ENCODE measurements around the gene NTM. TPM values are rescaled to one million over a fixed set of nuclear protein-coding genes. Genes with fewer than 3 reads are reported as not detected.
"Not testable (repeated sequence)": the region's sequence is repeated elsewhere in the genome, so short reads cannot be mapped to it uniquely, and the experiment has no call there.

NTM gene
- total RNA-seq, 1 experiment from 2014 or later, result 8.6 TPM

DNA sequence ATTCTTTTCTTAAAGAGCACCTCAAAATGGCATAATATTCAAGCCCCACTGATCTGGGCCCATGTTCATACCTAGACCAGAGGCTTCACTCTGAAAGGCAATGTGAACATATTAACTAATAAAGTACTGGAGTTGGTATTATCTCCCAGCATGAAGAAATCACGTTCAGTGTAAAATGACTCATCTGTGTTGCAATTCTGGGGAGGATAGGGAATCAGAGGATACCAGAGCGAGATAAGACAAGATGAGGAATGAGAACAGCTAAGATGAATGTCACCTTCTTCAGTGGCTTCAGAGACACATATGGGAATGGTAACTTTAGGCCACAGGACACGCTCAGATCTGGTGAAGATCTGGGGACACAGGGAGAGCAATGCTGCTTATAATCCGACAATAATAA lies 121.1 kb downstream of the NTM start:
- TF ChIP-seq, protein P1, sequence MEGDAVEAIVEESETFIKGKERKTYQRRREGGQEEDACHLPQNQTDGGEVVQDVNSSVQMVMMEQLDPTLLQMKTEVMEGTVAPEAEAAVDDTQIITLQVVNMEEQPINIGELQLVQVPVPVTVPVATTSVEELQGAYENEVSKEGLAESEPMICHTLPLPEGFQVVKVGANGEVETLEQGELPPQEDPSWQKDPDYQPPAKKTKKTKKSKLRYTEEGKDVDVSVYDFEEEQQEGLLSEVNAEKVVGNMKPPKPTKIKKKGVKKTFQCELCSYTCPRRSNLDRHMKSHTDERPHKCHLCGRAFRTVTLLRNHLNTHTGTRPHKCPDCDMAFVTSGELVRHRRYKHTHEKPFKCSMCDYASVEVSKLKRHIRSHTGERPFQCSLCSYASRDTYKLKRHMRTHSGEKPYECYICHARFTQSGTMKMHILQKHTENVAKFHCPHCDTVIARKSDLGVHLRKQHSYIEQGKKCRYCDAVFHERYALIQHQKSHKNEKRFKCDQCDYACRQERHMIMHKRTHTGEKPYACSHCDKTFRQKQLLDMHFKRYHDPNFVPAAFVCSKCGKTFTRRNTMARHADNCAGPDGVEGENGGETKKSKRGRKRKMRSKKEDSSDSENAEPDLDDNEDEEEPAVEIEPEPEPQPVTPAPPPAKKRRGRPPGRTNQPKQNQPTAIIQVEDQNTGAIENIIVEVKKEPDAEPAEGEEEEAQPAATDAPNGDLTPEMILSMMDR (conservative IDR thresholded peaks at IDR 0.05; ENCODE audit: low read depth, low read length), result no peak
- TF ChIP-seq EZH2 (IDR thresholded peaks at IDR 0.05; ENCODE audit: borderline replicate concordance, low read depth, low read length, poor library complexity, severe bottlenecking), result no peak
- H3K36me3 ChIP-seq (ENCODE audit: insufficient read depth, low read length, poor library complexity, severe bottlenecking), result no peaks in the 10 kb centered on the region
- H3K27ac ChIP-seq (ENCODE audit: low read depth, low read length, poor library complexity, severe bottlenecking), result no peak overlapping the region
- intact Hi-C loops (cut with micrococcal nuclease; ENCODE audit: unreplicated experiment), result no loop called here
- POLR2A ChIA-PET (ENCODE audit: low non-redundant PET), result no interaction called here
- no peak overlapping the region for H3K4me3 ChIP-seq (ENCODE audit: low read depth, low read length, poor library complexity, severe bottlenecking)
- CTCF ChIA-PET, result no interaction called here
- no peaks in the 10 kb centered on the region for H3K4me1 ChIP-seq (ENCODE audit: insufficient read depth, low read length, poor library complexity, severe bottlenecking)
- DNase-seq (ENCODE audit: low spot score), result peak; percentile 13
- H3K27me3 ChIP-seq (replicated peaks; ENCODE audit: insufficient read depth, low read depth, low read length, poor library complexity), result peaks cover 38% of the 10 kb centered on the region
- BruUV-seq (replicated peaks), result no TSS peak
- no peaks in the 10 kb centered on the region for H3K9me3 ChIP-seq (ENCODE audit: low read depth, low read length, poor library complexity, severe bottlenecking)

GRCh38 chr11:131495423-131495822 lies 125.0 kb downstream of the NTM start:
- H3K4me1 ChIP-seq (ENCODE audit: insufficient read depth, low read length, poor library complexity, severe bottlenecking), result no peaks in the 10 kb centered on the region
- POLR2A ChIA-PET (ENCODE audit: low non-redundant PET), result interaction anchor here (0.5 kb wide), 1 partner anchor 84 kb away, joined by 3 read pairs; no protein-coding TSS in a partner anchor
- intact Hi-C loops (cut with micrococcal nuclease; ENCODE audit: unreplicated experiment), result no loop called here

GRCh38 chr11:131497686-131498085 lies 127.3 kb downstream of the NTM start:
- H3K4me1 ChIP-seq (ENCODE audit: insufficient read depth, low read length, poor library complexity, severe bottlenecking); BruUV-seq (replicated peaks); DNase-seq (ENCODE audit: low spot score); POLR2A ChIA-PET (ENCODE audit: low non-redundant PET); H3K36me3 ChIP-seq (ENCODE audit: insufficient read depth, low read length, poor library complexity, severe bottlenecking); CTCF ChIA-PET; H3K27ac ChIP-seq (ENCODE audit: low read depth, low read length, poor library complexity, severe bottlenecking); intact Hi-C loops (cut with micrococcal nuclease; ENCODE audit: unreplicated experiment); H3K9me3 ChIP-seq (ENCODE audit: low read depth, low read length, poor library complexity, severe bottlenecking); H3K4me3 ChIP-seq (ENCODE audit: low read depth, low read length, poor library complexity, severe bottlenecking): not testable (repeated sequence)
- peaks cover 45% of the 10 kb centered on the region for H3K27me3 ChIP-seq (replicated peaks; ENCODE audit: insufficient read depth, low read depth, low read length, poor library complexity)

More at GRCh38 chr11:131495423-131495822, 125.0 kb downstream of the NTM start:
- Histone ChIP-seq H3K4me3 (ENCODE audit: low read depth, low read length, poor library complexity, severe bottlenecking) (no peak overlapping the region), H3K27me3 (replicated peaks; ENCODE audit: insufficient read depth, low read depth, low read length, poor library complexity) (peaks cover 48% of the 10 kb centered on the region), H3K36me3 (ENCODE audit: insufficient read depth, low read length, poor library complexity, severe bottlenecking) (no peaks in the 10 kb centered on the region), H3K9me3 (ENCODE audit: low read depth, low read length, poor library complexity, severe bottlenecking) (no peaks in the 10 kb centered on the region), H3K27ac (ENCODE audit: low read depth, low read length, poor library complexity, severe bottlenecking) (no peak overlapping the region)
- BruUV-seq (replicated peaks), result no TSS peak
- CTCF ChIA-PET, result no interaction called here
- DNase-seq (ENCODE audit: low spot score), result no peak
- TF ChIP-seq, protein P1 (conservative IDR thresholded peaks at IDR 0.05; ENCODE audit: low read depth, low read length), result no peak
- TF ChIP-seq EZH2 (IDR thresholded peaks at IDR 0.05; ENCODE audit: borderline replicate concordance, low read depth, low read length, poor library complexity, severe bottlenecking), result no peak

- ChIA-PET CTCF (no interaction called here), POLR2A (ENCODE audit: low non-redundant PET) (no interaction called here)
- no peak for DNase-seq (ENCODE audit: low spot score)
- TF ChIP-seq EZH2 (IDR thresholded peaks at IDR 0.05; ENCODE audit: borderline replicate concordance, low read depth, low read length, poor library complexity, severe bottlenecking), result no peak
- TF ChIP-seq, protein P1 (conservative IDR thresholded peaks at IDR 0.05; ENCODE audit: low read depth, low read length), result no peak
- Histone ChIP-seq H3K4me1 (ENCODE audit: insufficient read depth, low read length, poor library complexity, severe bottlenecking) (no peaks in the 10 kb centered on the region), H3K27ac (ENCODE audit: low read depth, low read length, poor library complexity, severe bottlenecking) (no peak overlapping the region), H3K27me3 (replicated peaks; ENCODE audit: insufficient read depth, low read depth, low read length, poor library complexity) (peaks cover 38% of the 10 kb centered on the region), H3K36me3 (ENCODE audit: insufficient read depth, low read length, poor library complexity, severe bottlenecking) (no peaks in the 10 kb centered on the region), H3K4me3 (ENCODE audit: low read depth, low read length, poor library complexity, severe bottlenecking) (no peak overlapping the region), H3K9me3 (ENCODE audit: low read depth, low read length, poor library complexity, severe bottlenecking) (no peaks in the 10 kb centered on the region)
- intact Hi-C loops (cut with micrococcal nuclease; ENCODE audit: unreplicated experiment), result no loop called here
- BruUV-seq (replicated peaks), result no TSS peak
Measured at GRCh38 chr11:131498631-131499160, 128.3 kb downstream of the NTM start.
